Measurements from ENCODE around the gene LMAN1L.

Gene LMAN1L

DNA sequence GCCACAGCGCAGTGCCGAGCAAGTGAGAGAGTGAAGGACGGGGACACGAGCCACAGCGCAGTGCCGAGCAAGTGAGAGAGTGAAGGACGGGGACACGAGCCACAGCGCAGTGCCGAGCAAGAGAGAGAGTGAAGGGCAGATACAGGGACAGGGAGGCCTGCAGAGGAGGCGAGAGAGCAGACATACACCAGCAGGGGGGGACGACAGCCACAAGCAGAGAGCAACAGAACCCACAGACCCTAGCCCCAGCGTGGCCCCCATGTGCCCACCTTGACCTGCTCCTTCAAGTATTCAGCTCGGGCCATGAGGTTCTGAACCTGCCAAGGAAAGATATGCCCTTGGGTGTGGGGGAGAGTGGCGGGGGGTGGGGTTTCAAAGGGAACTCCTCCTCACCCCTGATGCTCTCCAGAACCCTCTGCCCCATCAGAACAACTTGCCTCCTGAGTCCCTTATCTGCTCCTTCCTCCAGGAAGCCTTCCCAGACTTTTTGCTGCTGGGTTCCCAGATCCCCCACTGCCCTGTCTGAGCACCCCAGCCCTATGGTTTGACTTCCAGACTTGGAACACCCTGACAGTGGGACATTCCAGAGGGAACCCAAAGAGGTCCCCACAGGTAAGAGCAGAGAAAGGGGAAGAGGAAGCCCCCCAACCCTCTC lies 25.0 kb downstream of the LMAN1L start:
- Mint-ChIP-seq H3K27ac (no peak overlapping the region), H3K4me1 (ENCODE audit: low read depth) (peaks cover 39% of the 10 kb centered on the region), H3K27me3 (no peaks in the 10 kb centered on the region), H3K9me3 (no peaks in the 10 kb centered on the region), H3K36me3 (ENCODE audit: low read depth) (peaks cover 74% of the 10 kb centered on the region), H3K4me3 (no peak overlapping the region)
- intact Hi-C loops (cut with micrococcal nuclease), result no loop called here

- H3K36me3 Mint-ChIP-seq (ENCODE audit: low read depth), result peaks cover 77% of the 10 kb centered on the region
- no peak overlapping the region for H3K4me3 Mint-ChIP-seq
- no peaks in the 10 kb centered on the region for H3K27me3 Mint-ChIP-seq
- H3K4me1 Mint-ChIP-seq (ENCODE audit: low read depth), result peaks cover 36% of the 10 kb centered on the region
- no peak overlapping the region for H3K27ac Mint-ChIP-seq
- intact Hi-C loops (cut with micrococcal nuclease), result no loop called here
- no peaks in the 10 kb centered on the region for H3K9me3 Mint-ChIP-seq
Measured at GRCh38 chr15:74838137-74838516, 25.5 kb downstream of the LMAN1L start.

- peaks cover 29% of the 10 kb centered on the region for H3K4me1 Mint-ChIP-seq (ENCODE audit: low read depth)
- H3K9me3 Mint-ChIP-seq, result no peaks in the 10 kb centered on the region
- intact Hi-C loops (cut with micrococcal nuclease), result no loop called here
- H3K4me3 Mint-ChIP-seq, result no peak overlapping the region
- H3K36me3 Mint-ChIP-seq (ENCODE audit: low read depth), result peaks cover 79% of the 10 kb centered on the region
- H3K27me3 Mint-ChIP-seq, result no peaks in the 10 kb centered on the region
- no peak overlapping the region for H3K27ac Mint-ChIP-seq
Measured at GRCh38 chr15:74838746-74839525, 26.3 kb downstream of the LMAN1L start.

DNA sequence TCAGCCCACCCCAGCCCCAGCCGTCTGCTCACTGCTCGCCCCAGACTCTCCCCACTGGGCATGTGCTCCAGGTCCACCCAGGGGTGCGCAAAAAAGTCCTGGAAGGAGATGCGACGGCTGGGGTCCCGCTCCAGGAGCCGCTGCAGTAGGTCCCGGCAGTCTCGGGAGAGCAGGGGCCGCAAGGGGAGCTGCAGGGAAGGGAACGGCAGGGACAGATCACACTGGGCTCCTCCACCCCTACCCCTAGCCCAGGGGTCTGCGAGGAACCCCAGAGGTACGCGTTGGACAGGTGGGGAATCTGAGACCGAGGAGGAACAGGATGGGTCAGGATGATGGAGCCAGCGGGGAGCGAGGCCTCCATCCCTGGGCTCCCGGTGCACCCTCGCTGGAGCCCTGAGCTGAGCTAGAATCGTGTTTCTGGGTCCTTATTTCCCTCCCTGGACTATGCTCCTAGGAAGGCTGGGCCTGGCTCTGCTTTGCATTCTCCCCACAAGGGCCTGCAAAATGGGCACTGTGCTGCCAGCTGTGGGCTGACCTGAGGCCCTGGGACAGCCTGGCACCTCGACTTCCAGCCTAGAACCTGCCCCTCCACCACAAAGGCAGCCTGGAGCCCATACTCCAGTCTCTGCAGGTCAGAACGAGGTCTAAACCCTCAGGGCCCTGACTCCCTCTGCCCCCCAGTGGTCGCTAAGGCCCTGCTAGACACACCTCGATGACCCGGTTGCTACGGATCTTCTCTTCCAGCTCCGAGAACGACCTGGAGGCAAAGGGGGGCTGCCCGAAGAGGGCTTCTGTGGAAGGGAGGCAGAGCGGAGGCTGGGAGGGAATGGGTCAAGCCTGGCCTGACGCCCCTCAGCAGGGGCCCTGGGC lies 27.1 kb downstream of the LMAN1L start:
- no peaks in the 10 kb centered on the region for H3K9me3 Mint-ChIP-seq
- H3K4me3 Mint-ChIP-seq, result no peak overlapping the region
- H3K4me1 Mint-ChIP-seq (ENCODE audit: low read depth), result peaks cover 37% of the 10 kb centered on the region
- H3K36me3 Mint-ChIP-seq (ENCODE audit: low read depth), result peaks cover 87% of the 10 kb centered on the region
- H3K27me3 Mint-ChIP-seq, result no peaks in the 10 kb centered on the region
- intact Hi-C loops (cut with micrococcal nuclease), result loop anchor here (5.0 kb wide), 1 partner anchor 98 kb away; the partner anchor contains the start of gene COX5A
- no peak overlapping the region for H3K27ac Mint-ChIP-seq

- Mint-ChIP-seq H3K27me3 (no peaks in the 10 kb centered on the region), H3K4me1 (ENCODE audit: low read depth) (peaks cover 42% of the 10 kb centered on the region), H3K27ac (peak overlapping the region; percentile 17), H3K4me3 (no peak overlapping the region), H3K9me3 (no peaks in the 10 kb centered on the region), H3K36me3 (ENCODE audit: low read depth) (peaks cover 87% of the 10 kb centered on the region)
- intact Hi-C loops (cut with micrococcal nuclease), result loop anchor here (5.0 kb wide), 1 partner anchor 96 kb away; the partner anchor contains the start of gene COX5A
Measured at GRCh38 chr15:74840851-74841775, 28.5 kb downstream of the LMAN1L start.

DNA sequence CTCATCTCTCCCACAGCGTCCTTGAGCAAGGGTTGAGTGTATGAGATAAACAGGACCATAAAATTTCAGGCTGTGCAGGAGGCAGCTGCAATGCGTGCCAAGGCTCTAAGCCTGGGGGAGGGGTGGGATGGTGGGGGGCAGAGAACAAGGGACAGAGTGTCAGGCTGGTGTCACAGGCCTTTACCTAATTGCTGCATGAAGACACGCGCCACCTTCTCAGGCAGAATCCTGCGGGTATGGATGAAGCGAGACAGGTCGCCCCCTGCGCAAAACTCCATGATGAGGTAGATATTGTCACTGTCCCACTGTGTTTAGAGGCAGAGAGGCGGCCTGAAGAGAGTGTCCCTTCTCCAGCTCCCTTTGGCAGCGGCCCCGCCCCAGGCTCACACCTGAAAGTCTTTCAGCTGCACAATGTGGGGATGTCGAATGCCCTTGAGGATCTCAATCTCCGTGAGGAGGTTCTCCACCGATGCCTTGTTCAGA lies 29.3 kb downstream of the LMAN1L start:
- Mint-ChIP-seq H3K27me3 (no peaks in the 10 kb centered on the region), H3K4me1 (ENCODE audit: low read depth) (peaks cover 42% of the 10 kb centered on the region), H3K36me3 (ENCODE audit: low read depth) (peaks cover 87% of the 10 kb centered on the region), H3K27ac (peak overlapping the region; percentile 83), H3K4me3 (peak overlapping the region; percentile 87), H3K9me3 (no peaks in the 10 kb centered on the region)
- intact Hi-C loops (cut with micrococcal nuclease), result loop anchor here (2.0 to 5.0 kb wide), 2 partner anchors 59 to 95 kb away; partner anchors contain the start of gene COX5A

GRCh38 chr15:74842581-74843444 lies 30.2 kb downstream of the LMAN1L start, which contains the start of gene ULK3:
Gene ULK3, minus strand, starts transcription at chr15:74843156. Its CDS starts 51 bp downstream, at chr15:74843105.
- peaks cover 87% of the 10 kb centered on the region for H3K36me3 Mint-ChIP-seq (ENCODE audit: low read depth)
- intact Hi-C loops (cut with micrococcal nuclease), result loop anchor here (1.0 to 5.0 kb wide), 3 partner anchors 58 to 94 kb away; partner anchors contain the start of genes COX5A and FAM219B
- H3K9me3 Mint-ChIP-seq, result no peaks in the 10 kb centered on the region
- no peaks in the 10 kb centered on the region for H3K27me3 Mint-ChIP-seq
- H3K4me3 Mint-ChIP-seq, result peak within 1 kb of the TSS; percentile 87
- peaks cover 42% of the 10 kb centered on the region for H3K4me1 Mint-ChIP-seq (ENCODE audit: low read depth)
- peak within 1 kb of the TSS; percentile 83 for H3K27ac Mint-ChIP-seq

GRCh38 chr15:74843445-74843828 lies 30.8 kb downstream of the LMAN1L start:
- Mint-ChIP-seq H3K27ac (peak overlapping the region; percentile 83), H3K36me3 (ENCODE audit: low read depth) (peaks cover 87% of the 10 kb centered on the region), H3K9me3 (no peaks in the 10 kb centered on the region), H3K4me3 (peak overlapping the region; percentile 87), H3K4me1 (ENCODE audit: low read depth) (peaks cover 42% of the 10 kb centered on the region), H3K27me3 (no peaks in the 10 kb centered on the region)
- intact Hi-C loops (cut with micrococcal nuclease), result loop anchor here (1.0 to 5.0 kb wide), 3 partner anchors 57 to 94 kb away; partner anchors contain the start of genes COX5A and FAM219B

GRCh38 chr15:74843891-74844299 lies 31.3 kb downstream of the LMAN1L start:
- Mint-ChIP-seq H3K36me3 (ENCODE audit: low read depth) (peaks cover 87% of the 10 kb centered on the region), H3K4me1 (ENCODE audit: low read depth) (peaks cover 42% of the 10 kb centered on the region)
- intact Hi-C loops (cut with micrococcal nuclease), result loop anchor here (1.0 to 5.0 kb wide), 3 partner anchors 57 to 93 kb away; partner anchors contain the start of genes COX5A and FAM219B

GRCh38 chr15:74844319-74845207 lies 31.9 kb downstream of the LMAN1L start:
- Mint-ChIP-seq H3K4me3 (no peak overlapping the region), H3K27me3 (no peaks in the 10 kb centered on the region), H3K4me1 (ENCODE audit: low read depth) (peaks cover 42% of the 10 kb centered on the region), H3K36me3 (ENCODE audit: low read depth) (peaks cover 87% of the 10 kb centered on the region), H3K9me3 (no peaks in the 10 kb centered on the region), H3K27ac (peak overlapping the region; percentile 83)
- intact Hi-C loops (cut with micrococcal nuclease), result loop anchor here (5.0 kb wide), 1 partner anchor 93 kb away; the partner anchor contains the start of gene COX5A

More at GRCh38 chr15:74843891-74844299, 31.3 kb downstream of the LMAN1L start:
- no peaks in the 10 kb centered on the region for H3K27me3 Mint-ChIP-seq
- H3K4me3 Mint-ChIP-seq, result no peak overlapping the region
- peak overlapping the region; percentile 83 for H3K27ac Mint-ChIP-seq
- no peaks in the 10 kb centered on the region for H3K9me3 Mint-ChIP-seq

GRCh38 chr15:74845208-74845568 lies 32.6 kb downstream of the LMAN1L start:
- H3K4me3 Mint-ChIP-seq, result no peak overlapping the region
- intact Hi-C loops (cut with micrococcal nuclease), result no loop called here

More at GRCh38 chr15:74845208-74845568, 32.6 kb downstream of the LMAN1L start:
- Mint-ChIP-seq H3K36me3 (ENCODE audit: low read depth) (peaks cover 87% of the 10 kb centered on the region), H3K27ac (peak overlapping the region; percentile 83), H3K27me3 (no peaks in the 10 kb centered on the region), H3K4me1 (ENCODE audit: low read depth) (peaks cover 42% of the 10 kb centered on the region), H3K9me3 (no peaks in the 10 kb centered on the region)
